Measurements from ENCODE around the gene FAM20A.
A peak's percentile ranks its signal among the peaks of the same experiment; 100 is the strongest.
"Not testable (repeated sequence)": the region's sequence is repeated elsewhere in the genome, so short reads cannot be mapped to it uniquely, and the experiment has no call there.

The FAM20A gene

GRCh38 chr17:68495081-68495480 is 106.1 kb downstream of the FAM20A start (continued):
- TF ChIP-seq ZNF473 (tag by site-specific recombination; IDR thresholded peaks at IDR 0.05) = no peak
- TF ChIP-seq ZNF792 (tag by site-specific recombination; IDR thresholded peaks at IDR 0.05) = no peak
- TF ChIP-seq HOXC10 (CRISPR knock-in tag; IDR thresholded peaks at IDR 0.05) = no peak
- no peak for TF ChIP-seq ZSCAN16 (tag by site-specific recombination; IDR thresholded peaks at IDR 0.05)
- TF ChIP-seq OSR2 (tag by site-specific recombination; IDR thresholded peaks at IDR 0.05) = no peak
- TF ChIP-seq ZNF146 (tag by site-specific recombination; IDR thresholded peaks at IDR 0.05) = no peak
- no peak for TF ChIP-seq ZNF223 (tag by site-specific recombination; IDR thresholded peaks at IDR 0.05)
- TF ChIP-seq ZNF354C (tag by site-specific recombination; IDR thresholded peaks at IDR 0.05; ENCODE audit: borderline replicate concordance, low read depth) = no peak
- TF ChIP-seq ZNF639 (tag by site-specific recombination; IDR thresholded peaks at IDR 0.05) = no peak
- TF ChIP-seq TCF7L2 (IDR thresholded peaks at IDR 0.05; ENCODE audit: borderline replicate concordance, low read depth, low read length) = no peak

GRCh38 chr17:68492394-68493054 is 108.6 kb downstream of the FAM20A start:
- H3K9me3 ChIP-seq (ENCODE audit: control insufficient read depth, insufficient read depth, low read depth, low read length); H3K4me1 ChIP-seq (ENCODE audit: control insufficient read depth, insufficient read depth, low read length); H3K36me3 ChIP-seq (ENCODE audit: control insufficient read depth in 2 of 2, insufficient read depth in 1 of 2, low read length in 2 of 2); CTCF ChIA-PET; H3K27ac ChIP-seq (ENCODE audit: extremely low read depth, low read depth, low read length); POLR2A ChIA-PET; H3K4me3 ChIP-seq (ENCODE audit: low read depth, low read length): not testable (repeated sequence)
- TF ChIP-seq ZNF580 (tag by site-specific recombination; IDR thresholded peaks at IDR 0.05) = peak; percentile 31; the same call in 1 of the 2 replicates
- TF ChIP-seq ZNF146 (tag by site-specific recombination; IDR thresholded peaks at IDR 0.05) = peak; percentile 81

- no peaks in the 10 kb centered on the region for H3K36me3 ChIP-seq (ENCODE audit: control insufficient read depth in 2 of 2, insufficient read depth in 1 of 2, low read length in 2 of 2)
- no peaks in the 10 kb centered on the region for H3K4me1 ChIP-seq (ENCODE audit: control insufficient read depth, insufficient read depth, low read length)
- no peaks in the 10 kb centered on the region for H3K9me3 ChIP-seq (ENCODE audit: control insufficient read depth, insufficient read depth, low read depth, low read length)
- POLR2A ChIA-PET = interaction anchor here (0.6 kb wide), 1 partner anchor 480 kb away, joined by 3 read pairs; no protein-coding TSS in a partner anchor
- H3K4me3 ChIP-seq (ENCODE audit: low read depth, low read length) = no peak overlapping the region
- no peak overlapping the region for H3K27ac ChIP-seq (ENCODE audit: extremely low read depth, low read depth, low read length)
- TF ChIP-seq EGR2 (tag by site-specific recombination; IDR thresholded peaks at IDR 0.05; ENCODE audit: low read depth) = peak; percentile 79; the same call in 1 of the 2 replicates
- TF ChIP-seq GLI4 (tag by site-specific recombination; IDR thresholded peaks at IDR 0.05) = no peak
- peak; percentile 81 for TF ChIP-seq ZFHX2 (tag by site-specific recombination; conservative IDR thresholded peaks at IDR 0.05)
- no peak for TF ChIP-seq ZNF280C (tag by site-specific recombination; IDR thresholded peaks at IDR 0.05)
- no peak for TF ChIP-seq SP3 (tag by site-specific recombination; IDR thresholded peaks at IDR 0.05)
- TF ChIP-seq YY1 (tag by site-specific recombination; IDR thresholded peaks at IDR 0.05) = no peak
- no peak for TF ChIP-seq ZSCAN18 (tag by site-specific recombination; IDR thresholded peaks at IDR 0.05)
- TF ChIP-seq ZNF843 (tag by site-specific recombination; IDR thresholded peaks at IDR 0.05) = no peak
- CTCF ChIA-PET = no interaction called here
These were observed 109.6 kb downstream of the FAM20A start for GRCh38 chr17:68491381-68492231.

All from HEK293 (cell line).